RPMI8226 (cell line): ENCODE results near the gene HPCAL1.

Experiments
- DNase-seq: peaks from one replicate; pipeline ENCODE4 v3.0.0-alpha.2; 2015

The HPCAL1 gene

DNA sequence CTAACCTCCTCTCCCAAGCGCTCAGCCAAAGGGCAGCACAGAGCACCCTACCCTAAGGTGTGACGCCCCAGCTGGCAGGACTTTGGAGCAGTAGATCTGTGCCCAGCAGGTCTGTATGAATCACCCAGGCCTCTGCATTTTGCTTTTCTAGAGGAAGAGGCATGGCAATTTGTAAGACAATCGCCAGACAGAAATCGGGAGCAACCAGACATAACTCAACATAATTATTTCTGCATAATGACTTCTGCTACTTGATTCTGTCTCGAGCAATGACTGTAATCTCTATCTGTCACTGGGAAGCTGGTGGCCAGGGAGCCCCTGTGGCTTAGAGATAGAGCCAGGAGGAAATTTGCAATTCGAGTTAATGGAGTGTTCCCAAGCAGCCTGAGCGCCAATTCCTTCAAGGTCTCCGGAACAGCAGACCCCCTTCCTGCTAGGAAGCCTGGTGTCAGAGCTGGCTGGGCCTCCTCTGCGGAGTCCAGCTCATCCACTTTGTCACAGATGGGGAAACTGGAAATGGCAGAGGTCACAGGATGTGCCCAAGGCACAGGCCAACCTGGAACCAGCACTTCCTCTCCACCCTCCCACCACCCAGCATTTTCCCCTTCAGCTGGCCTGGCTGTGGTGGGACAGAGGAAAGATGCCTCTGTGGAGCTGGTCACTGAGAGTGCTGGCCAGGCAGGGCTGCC is 90.4 kb downstream of the HPCAL1 start:
- no peak for DNase-seq

- DNase-seq: no peak
Observed at GRCh38 chr2:10393640-10393982, 90.9 kb downstream of the HPCAL1 start.

GRCh38 chr2:10395893-10396292 is 93.2 kb downstream of the HPCAL1 start:
- no peak for DNase-seq

DNA sequence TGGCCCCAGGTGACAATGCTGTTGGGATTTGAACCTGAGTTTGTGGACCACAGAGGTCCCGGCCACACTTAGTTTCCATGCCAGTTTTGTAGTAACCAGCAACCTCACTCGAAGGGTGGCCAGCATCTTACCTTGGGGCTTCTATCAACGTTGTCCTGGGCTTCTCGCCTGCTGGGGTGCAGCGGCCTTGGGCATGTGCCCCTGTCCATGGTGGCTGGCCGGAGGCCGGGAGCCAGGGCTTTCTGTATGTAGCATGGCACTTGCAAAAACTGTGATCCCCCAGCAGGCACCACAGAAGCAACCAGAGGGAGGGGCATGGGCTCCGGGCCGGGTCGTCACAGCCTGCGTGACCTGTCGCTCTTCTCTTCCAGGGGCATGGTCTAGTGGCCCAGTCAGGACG is 93.8 kb downstream of the HPCAL1 start:
- DNase-seq: no peak

DNA sequence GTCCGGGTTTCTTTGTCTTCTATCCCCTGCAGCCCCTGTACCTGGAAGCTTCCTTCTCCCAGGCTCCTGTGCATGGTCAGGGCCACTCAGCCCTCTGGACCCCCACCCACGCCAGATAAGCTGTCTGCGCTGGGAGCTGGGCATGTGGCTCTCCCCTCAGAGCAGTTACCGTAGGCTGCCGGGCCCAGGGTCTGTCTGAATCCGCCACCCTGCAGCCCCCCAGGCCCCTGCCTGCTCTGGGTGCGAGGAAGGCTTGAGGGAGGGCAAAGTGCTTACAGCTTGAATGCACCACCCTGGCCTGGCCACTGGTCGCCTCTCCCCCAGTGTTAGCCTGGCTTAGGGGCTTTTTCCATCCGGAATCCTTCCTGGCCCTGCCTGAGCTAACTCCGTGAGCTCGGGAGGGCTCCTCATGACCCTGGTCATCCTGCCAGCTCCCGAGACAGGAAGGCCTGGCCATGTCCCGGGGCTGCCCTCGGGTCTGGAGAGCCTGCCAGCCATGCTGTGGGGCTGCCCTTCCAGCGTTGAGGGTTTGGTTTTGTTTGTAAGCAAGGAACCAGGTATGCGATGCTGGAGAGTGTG is 94.7 kb downstream of the HPCAL1 start:
- DNase-seq: no peak

- no peak for DNase-seq
Observed at GRCh38 chr2:10397878-10398277, 95.2 kb downstream of the HPCAL1 start.

GRCh38 chr2:10398496-10398895 is 95.8 kb downstream of the HPCAL1 start:
- DNase-seq: no peak

DNA sequence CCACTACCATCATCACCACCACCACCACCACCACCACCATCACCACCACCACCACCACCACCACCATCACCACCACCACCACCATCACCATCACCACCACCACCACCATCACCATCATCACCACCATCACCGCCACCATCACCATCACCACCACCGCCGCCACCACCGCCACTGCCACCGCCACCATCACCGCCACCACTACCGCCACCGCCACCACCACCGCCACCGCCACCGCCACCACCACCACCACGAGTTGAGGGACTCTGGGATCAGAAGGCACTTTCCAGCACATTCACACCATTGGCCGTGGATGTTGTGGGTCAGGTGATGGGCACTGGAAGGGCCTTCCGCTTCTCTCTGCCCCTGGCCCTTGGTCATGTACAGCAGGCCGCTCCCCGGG is 96.7 kb downstream of the HPCAL1 start:
- no peak for DNase-seq

DNA sequence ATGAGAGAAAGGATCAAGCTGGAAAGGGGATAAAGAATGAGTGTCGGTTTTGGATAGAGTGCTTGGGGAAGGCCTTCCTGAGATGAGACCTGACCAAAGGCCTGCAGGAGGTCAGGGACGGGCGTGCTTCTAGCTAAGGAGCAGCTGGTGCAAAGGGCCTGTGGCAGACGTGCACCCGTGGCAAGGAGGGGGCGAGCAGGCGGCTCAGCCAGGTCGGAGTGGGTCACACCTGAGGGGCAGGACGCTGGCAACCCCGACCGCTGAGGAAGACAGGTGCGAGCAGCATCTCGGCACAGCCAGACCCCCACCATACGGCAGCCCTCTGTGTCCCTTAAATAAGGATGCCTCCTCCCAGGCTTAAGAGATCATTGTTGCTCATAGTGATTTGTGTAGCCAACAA is 97.3 kb downstream of the HPCAL1 start:
- DNase-seq: no peak

- DNase-seq: peak; percentile 83
Observed at GRCh38 chr2:10400568-10400977, 97.9 kb downstream of the HPCAL1 start.

- no peak for DNase-seq
Observed at GRCh38 chr2:10400978-10401951, 98.6 kb downstream of the HPCAL1 start.

GRCh38 chr2:10402062-10402585 is 99.4 kb downstream of the HPCAL1 start:
- no peak for DNase-seq

DNA sequence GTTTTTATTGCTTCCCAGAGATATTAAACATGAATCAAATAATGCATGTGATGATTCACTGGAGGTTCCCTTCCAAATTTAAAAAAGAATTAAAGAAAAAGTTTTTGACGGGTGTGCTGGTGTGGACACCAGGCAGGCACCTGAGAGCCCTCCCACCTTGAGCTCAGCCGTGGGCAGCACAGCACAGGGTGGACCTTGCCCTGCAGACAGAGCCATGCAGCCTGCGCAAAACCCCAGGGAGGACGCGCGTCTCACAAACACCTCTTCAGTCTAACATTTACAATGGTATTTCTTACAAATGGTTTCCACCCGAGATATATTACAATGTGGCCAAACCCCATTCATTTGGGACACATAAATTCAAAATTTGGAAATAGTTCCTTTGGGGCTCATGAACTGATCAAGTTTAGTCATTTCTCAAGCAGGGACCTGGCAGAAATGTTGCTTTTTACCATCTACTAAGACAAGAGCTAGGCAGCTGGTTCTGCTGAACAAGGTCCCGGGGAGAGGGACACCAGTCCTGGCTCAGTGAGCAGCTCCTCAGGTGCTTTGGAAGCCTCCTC is 100.0 kb downstream of the HPCAL1 start:
- DNase-seq: no peak

GRCh38 chr2:10404324-10405143 is 101.8 kb downstream of the HPCAL1 start:
- no peak for DNase-seq

GRCh38 chr2:10405448-10405847 is 102.7 kb downstream of the HPCAL1 start:
- DNase-seq: no peak

GRCh38 chr2:10406016-10406415 is 103.3 kb downstream of the HPCAL1 start:
- no peak for DNase-seq

GRCh38 chr2:10406491-10407188 is 103.9 kb downstream of the HPCAL1 start:
- DNase-seq: no peak

- DNase-seq: peak; percentile 49
Observed at GRCh38 chr2:10407432-10407831, 104.7 kb downstream of the HPCAL1 start.

DNA sequence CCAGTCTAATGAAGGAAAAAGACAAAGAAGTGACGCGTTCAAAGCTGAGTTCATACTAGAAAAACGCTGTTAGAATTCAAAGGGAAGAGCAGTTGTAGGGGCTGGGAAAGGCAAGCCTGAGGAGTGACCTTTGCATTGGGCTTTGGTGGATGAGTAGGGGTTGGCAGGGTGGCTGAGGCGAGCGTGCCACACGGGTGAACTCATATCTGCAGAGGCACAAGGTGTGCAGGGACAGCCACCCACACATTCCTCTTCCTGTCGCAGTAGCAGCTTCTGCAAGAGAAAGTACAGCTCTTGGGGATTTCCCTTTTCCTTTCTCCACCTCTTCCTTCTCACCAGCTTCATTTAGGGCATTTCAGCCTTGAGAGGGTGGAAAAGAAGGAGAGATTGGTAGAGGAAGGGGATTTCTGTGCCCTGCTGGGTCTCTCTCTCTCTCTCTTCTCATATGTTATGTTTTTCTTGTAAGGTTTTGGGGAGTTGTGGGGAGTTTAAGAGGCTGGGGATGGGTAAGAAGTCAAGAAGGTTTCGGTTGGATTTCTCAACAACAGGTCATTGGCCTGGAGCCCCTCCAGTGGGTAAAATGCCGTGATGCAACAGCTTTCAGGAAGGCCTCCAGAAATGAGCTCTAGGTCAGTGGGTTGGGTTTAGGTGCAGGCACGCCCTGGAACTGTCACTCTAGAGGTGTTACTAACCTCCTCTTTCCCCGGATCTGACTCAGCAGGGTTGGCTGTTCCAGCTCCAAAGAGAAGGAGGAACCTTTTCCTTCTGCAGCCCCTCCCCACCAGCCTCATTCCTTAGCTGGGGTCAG is 105.3 kb downstream of the HPCAL1 start:
- peak; percentile 93 for DNase-seq

GRCh38 chr2:10408649-10409579 is 106.2 kb downstream of the HPCAL1 start:
- DNase-seq: peak; percentile 93
